ENCODE results near the gene LYAR. TPM values are rescaled to one million over a fixed set of nuclear protein-coding genes. Genes with fewer than 3 reads are reported as not detected.

LYAR gene
- total and polyA plus RNA-seq, 2 experiments from 2014 or later: 44.0 to 105 TPM

- no peak overlapping the region for H3K27ac ChIP-seq (ENCODE audit: low read depth)
- no peak overlapping the region for H3K4me3 ChIP-seq
- TF ChIP-seq CTCF (conservative IDR thresholded peaks at IDR 0.05; ENCODE audit: low read depth in 2 of 2): no peak
- TF ChIP-seq EZH2phosphoT487 (IDR thresholded peaks at IDR 0.05; ENCODE audit: unreplicated experiment): no peak
- no peak for TF ChIP-seq STAT1 (IDR thresholded peaks at IDR 0.05; ENCODE audit: unreplicated experiment)
- TF ChIP-seq, protein P1, sequence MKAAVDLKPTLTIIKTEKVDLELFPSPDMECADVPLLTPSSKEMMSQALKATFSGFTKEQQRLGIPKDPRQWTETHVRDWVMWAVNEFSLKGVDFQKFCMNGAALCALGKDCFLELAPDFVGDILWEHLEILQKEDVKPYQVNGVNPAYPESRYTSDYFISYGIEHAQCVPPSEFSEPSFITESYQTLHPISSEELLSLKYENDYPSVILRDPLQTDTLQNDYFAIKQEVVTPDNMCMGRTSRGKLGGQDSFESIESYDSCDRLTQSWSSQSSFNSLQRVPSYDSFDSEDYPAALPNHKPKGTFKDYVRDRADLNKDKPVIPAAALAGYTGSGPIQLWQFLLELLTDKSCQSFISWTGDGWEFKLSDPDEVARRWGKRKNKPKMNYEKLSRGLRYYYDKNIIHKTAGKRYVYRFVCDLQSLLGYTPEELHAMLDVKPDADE (IDR thresholded peaks at IDR 0.05): no peak
- TF ChIP-seq NANOG (IDR thresholded peaks at IDR 0.05; ENCODE audit: borderline replicate concordance): no peak
- TF ChIP-seq ZNF462 (CRISPR knock-in tag; IDR thresholded peaks at IDR 0.05): no peak
- TF ChIP-seq EZH2 (IDR thresholded peaks at IDR 0.05; ENCODE audit: low read depth, unreplicated experiment): no peak
- TF ChIP-seq ZNF114 (CRISPR knock-in tag; IDR thresholded peaks at IDR 0.05): no peak
- TF ChIP-seq ZNF331 (CRISPR knock-in tag; IDR thresholded peaks at IDR 0.05; ENCODE audit: low read depth): no peak
- Mint-ChIP-seq H3K27ac (no peak overlapping the region), H3K9me3 (no peaks in the 10 kb centered on the region; the same call in 2 of the 3 replicates), H3K4me3 (no peak overlapping the region), H3K27me3 (ENCODE audit: insufficient read depth, low read depth, poor library complexity) (peaks cover 4% of the 10 kb centered on the region), H3K36me3 (ENCODE audit: low read depth) (peaks cover 5% of the 10 kb centered on the region), H3K4me1 (peaks cover 18% of the 10 kb centered on the region)
- H3K27me3 ChIP-seq (ENCODE audit: insufficient read depth): no peaks in the 10 kb centered on the region
- ATAC-seq (no peak), DNase-seq (ENCODE audit: low spot score) (no peak)
- no peaks in the 10 kb centered on the region for H3F3A ChIP-seq (replicated peaks; ENCODE audit: low read depth)
- peaks cover 72% of the 10 kb centered on the region for H3K79me2 ChIP-seq (replicated peaks; ENCODE audit: insufficient read depth)
- H4K20me1 ChIP-seq (replicated peaks; ENCODE audit: insufficient read depth): peaks cover 27% of the 10 kb centered on the region
- H3K4me2 ChIP-seq: no peak overlapping the region
- no peaks in the 10 kb centered on the region for H3K36me3 ChIP-seq (ENCODE audit: insufficient read depth)
- peaks cover 20% of the 10 kb centered on the region for H3K4me1 ChIP-seq (ENCODE audit: insufficient read depth)
- no peaks in the 10 kb centered on the region for H3K9me2 ChIP-seq (ENCODE audit: insufficient read depth)
- no peak overlapping the region for H2AFZ ChIP-seq
Observed at GRCh38 chr4:4293279-4293678, 3.3 kb upstream of the LYAR start.

Measured in GM23338 (cell line).